Uterus (tissue), 2 donors: ENCODE measurements around the gene PRLH.

ENCODE experiments used
- CTCF ChIP-seq, 4 experiments: fragments of 200-600 bp in 2 of 4; fragments of 450-650 bp in 2 of 4; sonication (generic) in 2 of 4; IDR thresholded peaks; one replicate each; pipeline ENCODE4 v1.5.1; 2016 to 2019; ENCODE audit warnings: antibody characterized with exemption in 4 of 4, mild to moderate bottlenecking in 2 of 4, moderate library complexity in 1 of 4
- POLR2A ChIP-seq, 2 donors: fragments of 450-650 bp; IDR thresholded peaks; one replicate each; pipeline ENCODE4 v1.6.1; 2016; ENCODE audit warnings: antibody characterized with exemption in 2 of 2, mild to moderate bottlenecking in 1 of 2, moderate library complexity in 1 of 2

- TF ChIP-seq CTCF (IDR thresholded peaks at IDR 0.05) (no peak), POLR2A (IDR thresholded peaks at IDR 0.05) (no peak)
Measured at GRCh38 chr2:237533668-237534161, 32.7 kb upstream of the PRLH start.
